Progenitor cell of endocrine pancreas (in vitro differentiated cells): ENCODE results near the gene PIGN. TPM values are rescaled to one million over a fixed set of nuclear protein-coding genes. Genes with fewer than 3 reads are reported as not detected.

Source experiments
- DNase-seq: peaks from one replicate; pipeline ENCODE4 v3.0.0; 2021; ENCODE audit warnings: low spot score; ENCODE audit not compliant: unreplicated experiment
- H3K27ac Mint-ChIP-seq: 2 replicates; pipeline ENCODE4 v1.8.0; 2021; ENCODE audit warnings: mild to moderate bottlenecking, moderate library complexity, mixed read lengths
- H3K27me3 Mint-ChIP-seq: 2 replicates; pipeline ENCODE4 v1.8.0; 2021; ENCODE audit warnings: mixed read lengths
- H3K36me3 Mint-ChIP-seq: 2 replicates; pipeline ENCODE4 v1.8.0; 2022; ENCODE audit warnings: mixed read lengths; ENCODE audit not compliant: insufficient read depth
- H3K4me1 Mint-ChIP-seq: 2 replicates; pipeline ENCODE4 v1.8.0; 2021; ENCODE audit warnings: low read depth, mixed read lengths
- H3K4me3 Mint-ChIP-seq: 2 replicates; pipeline ENCODE4 v1.8.0; 2021; ENCODE audit warnings: low read depth, mild to moderate bottlenecking, moderate library complexity, mixed read lengths
- H3K9me3 Mint-ChIP-seq: 2 replicates; pipeline ENCODE4 v1.8.0; 2021; ENCODE audit warnings: low read depth, mixed read lengths
- total RNA-seq: library from RNA; stranded (reverse); gene quantifications from 2 replicates; pipeline ENCODE4 v1.2.1, GENCODE V29; 2021
- TF ChIP-seq, protein P1 (sequence below): fragments of 200-600 bp; sonication (generic); IDR thresholded peaks from one replicate; pipeline ENCODE4 v1.5.0; 2021; ENCODE audit warnings: antibody characterized with exemption, mild to moderate bottlenecking; ENCODE audit not compliant: unreplicated experiment

The PIGN gene
- total RNA-seq, 1 donor from 2014 or later, result 35.9 TPM

GRCh38 chr18:62089174-62089573 is 97.7 kb downstream of the PIGN start:
- H3K27me3 Mint-ChIP-seq, result no peaks in the 10 kb centered on the region
- H3K4me1 Mint-ChIP-seq, result peaks cover 7% of the 10 kb centered on the region
- no peak overlapping the region for H3K4me3 Mint-ChIP-seq
- no peaks in the 10 kb centered on the region for H3K9me3 Mint-ChIP-seq
- H3K36me3 Mint-ChIP-seq, result peaks cover 11% of the 10 kb centered on the region
- TF ChIP-seq, protein P1, sequence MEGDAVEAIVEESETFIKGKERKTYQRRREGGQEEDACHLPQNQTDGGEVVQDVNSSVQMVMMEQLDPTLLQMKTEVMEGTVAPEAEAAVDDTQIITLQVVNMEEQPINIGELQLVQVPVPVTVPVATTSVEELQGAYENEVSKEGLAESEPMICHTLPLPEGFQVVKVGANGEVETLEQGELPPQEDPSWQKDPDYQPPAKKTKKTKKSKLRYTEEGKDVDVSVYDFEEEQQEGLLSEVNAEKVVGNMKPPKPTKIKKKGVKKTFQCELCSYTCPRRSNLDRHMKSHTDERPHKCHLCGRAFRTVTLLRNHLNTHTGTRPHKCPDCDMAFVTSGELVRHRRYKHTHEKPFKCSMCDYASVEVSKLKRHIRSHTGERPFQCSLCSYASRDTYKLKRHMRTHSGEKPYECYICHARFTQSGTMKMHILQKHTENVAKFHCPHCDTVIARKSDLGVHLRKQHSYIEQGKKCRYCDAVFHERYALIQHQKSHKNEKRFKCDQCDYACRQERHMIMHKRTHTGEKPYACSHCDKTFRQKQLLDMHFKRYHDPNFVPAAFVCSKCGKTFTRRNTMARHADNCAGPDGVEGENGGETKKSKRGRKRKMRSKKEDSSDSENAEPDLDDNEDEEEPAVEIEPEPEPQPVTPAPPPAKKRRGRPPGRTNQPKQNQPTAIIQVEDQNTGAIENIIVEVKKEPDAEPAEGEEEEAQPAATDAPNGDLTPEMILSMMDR, result no peak
- DNase-seq, result no peak
- no peak overlapping the region for H3K27ac Mint-ChIP-seq

- Mint-ChIP-seq H3K27ac (no peak overlapping the region), H3K9me3 (no peaks in the 10 kb centered on the region), H3K27me3 (no peaks in the 10 kb centered on the region), H3K4me1 (peaks cover 7% of the 10 kb centered on the region), H3K4me3 (no peak overlapping the region), H3K36me3 (peaks cover 11% of the 10 kb centered on the region)
- DNase-seq, result no peak
- TF ChIP-seq, protein P1, result no peak
These were observed 98.7 kb downstream of the PIGN start for GRCh38 chr18:62088156-62088555.

DNA sequence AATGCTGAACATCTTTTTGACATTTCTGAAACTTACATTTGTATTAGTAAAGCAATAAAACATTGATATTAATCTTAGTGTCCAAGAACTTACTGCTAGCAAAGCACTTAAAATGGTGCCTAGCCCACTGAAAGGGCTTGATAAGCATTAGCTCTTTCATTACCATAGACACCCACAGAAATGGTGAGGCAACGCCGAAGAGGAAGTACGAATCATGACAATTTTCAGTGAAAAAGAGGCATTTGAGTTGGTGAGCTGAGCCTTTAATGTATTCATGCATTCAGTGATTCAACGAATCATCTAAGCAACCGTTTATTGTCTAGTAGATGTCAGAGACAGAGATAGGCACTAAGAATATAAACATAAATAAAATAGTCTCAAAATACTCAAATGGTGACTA is 101.1 kb downstream of the PIGN start:
- TF ChIP-seq, protein P1, result no peak
- Mint-ChIP-seq H3K36me3 (peaks cover 11% of the 10 kb centered on the region), H3K9me3 (no peaks in the 10 kb centered on the region), H3K27me3 (no peaks in the 10 kb centered on the region), H3K4me3 (no peak overlapping the region), H3K4me1 (no peaks in the 10 kb centered on the region), H3K27ac (no peak overlapping the region)
- no peak for DNase-seq

DNA sequence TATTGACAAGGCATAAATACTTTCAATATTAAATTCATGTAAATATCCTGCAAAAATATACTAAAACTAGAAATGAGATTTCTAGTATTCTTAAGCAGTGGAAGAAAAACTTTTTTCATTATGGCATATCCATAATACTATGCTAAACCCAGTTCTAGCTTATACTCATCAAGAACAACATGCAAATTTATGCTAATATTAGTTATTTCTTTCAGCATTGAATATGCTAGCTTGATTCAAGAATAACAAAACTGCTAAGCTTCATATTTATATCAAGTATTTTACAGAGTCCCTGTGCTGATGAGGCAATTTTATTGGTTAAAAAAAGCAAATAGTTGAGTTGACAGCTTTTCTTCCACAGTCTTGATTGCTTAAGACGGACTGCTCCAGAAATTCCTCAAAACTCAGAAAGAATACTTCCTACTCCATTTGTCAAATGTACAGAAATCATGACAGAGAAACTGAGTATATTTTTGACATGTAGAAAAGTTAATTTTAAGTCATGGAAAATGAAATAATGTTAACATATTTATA is 105.0 kb downstream of the PIGN start:
- TF ChIP-seq, protein P1, result no peak
- no peaks in the 10 kb centered on the region for H3K27me3 Mint-ChIP-seq
- no peaks in the 10 kb centered on the region for H3K9me3 Mint-ChIP-seq

DNA sequence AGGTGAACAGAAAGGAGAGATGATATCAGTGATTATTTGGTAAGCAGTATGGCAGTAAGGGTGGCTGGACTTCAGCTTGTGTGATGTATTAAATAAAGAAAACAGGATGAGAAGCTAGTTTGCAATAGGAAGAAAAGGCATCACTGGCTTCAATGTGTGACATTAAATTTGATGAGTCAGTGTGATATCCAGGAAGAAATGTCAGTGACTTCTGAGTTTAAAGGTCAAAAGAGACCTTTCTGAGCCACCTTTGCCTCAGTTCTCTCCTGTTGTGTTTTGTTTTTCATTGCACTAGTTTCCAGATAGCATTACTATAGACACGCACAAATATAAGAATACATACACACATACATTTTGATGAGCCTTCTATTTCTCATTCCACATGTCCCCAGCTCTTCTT is 105.6 kb downstream of the PIGN start:
- Mint-ChIP-seq H3K36me3 (peaks cover 1% of the 10 kb centered on the region), H3K4me3 (no peak overlapping the region), H3K27me3 (no peaks in the 10 kb centered on the region), H3K27ac (no peak overlapping the region), H3K4me1 (no peaks in the 10 kb centered on the region), H3K9me3 (no peaks in the 10 kb centered on the region)
- TF ChIP-seq, protein P1, result no peak
- no peak for DNase-seq

More for the DNA sequence above, 105.0 kb downstream of the PIGN start:
- no peak for DNase-seq
- no peak overlapping the region for H3K4me3 Mint-ChIP-seq
- H3K36me3 Mint-ChIP-seq, result peaks cover 5% of the 10 kb centered on the region
- no peak overlapping the region for H3K27ac Mint-ChIP-seq
- no peaks in the 10 kb centered on the region for H3K4me1 Mint-ChIP-seq
